GM23338 (cell line): ENCODE measurements around the gene LDHA.

ENCODE experiments used
- CREB1 ChIP-seq: fragments of 250-450 bp; sonication (Bioruptor Pico); IDR thresholded peaks from 2 replicates; pipeline ENCODE4 v1.5.0; 2020; ENCODE audit warnings: low read depth, mild to moderate bottlenecking, moderate library complexity
- EZH2 ChIP-seq: fragments of 200-600 bp; sonication (generic); IDR thresholded peaks from one replicate; pipeline ENCODE4 v1.8.0; 2017; ENCODE audit warnings: antibody characterized with exemption, mild to moderate bottlenecking, low read depth; ENCODE audit not compliant: unreplicated experiment
- EZH2phosphoT487 ChIP-seq: fragments of 200-600 bp; sonication (generic); IDR thresholded peaks from one replicate; pipeline ENCODE4 v1.8.1; 2018; ENCODE audit warnings: antibody characterized with exemption; ENCODE audit not compliant: unreplicated experiment
- JUNB ChIP-seq: IDR thresholded peaks from one replicate; pipeline ENCODE4 v1.6.1; 2016; ENCODE audit warnings: antibody characterized with exemption; ENCODE audit not compliant: unreplicated experiment
- NANOG ChIP-seq: IDR thresholded peaks from 2 replicates; pipeline ENCODE4 v1.6.1; 2016; ENCODE audit warnings: antibody characterized with exemption, borderline replicate concordance
- POLR2AphosphoS5 ChIP-seq: IDR thresholded peaks from 2 replicates; pipeline ENCODE4 v1.6.1; 2016; ENCODE audit warnings: antibody characterized with exemption, low read depth
- TF ChIP-seq, protein P1 (sequence below), 2 experiments: fragments of 200-600 bp in 1 of 2; sonication (generic) in 1 of 2; conservative IDR thresholded peaks; 2 replicates each; pipeline versions ENCODE4 v1.5.1 to v1.6.1; 2016 to 2017; ENCODE audit warnings: antibody characterized with exemption in 2 of 2, low read depth in 2 of 2, mild to moderate bottlenecking in 2 of 2, moderate library complexity in 1 of 2
- TF ChIP-seq, protein P2 (sequence below): IDR thresholded peaks from one replicate; pipeline ENCODE4 v1.6.1; 2018; ENCODE audit warnings: antibody characterized with exemption; ENCODE audit not compliant: unreplicated experiment

DNA sequence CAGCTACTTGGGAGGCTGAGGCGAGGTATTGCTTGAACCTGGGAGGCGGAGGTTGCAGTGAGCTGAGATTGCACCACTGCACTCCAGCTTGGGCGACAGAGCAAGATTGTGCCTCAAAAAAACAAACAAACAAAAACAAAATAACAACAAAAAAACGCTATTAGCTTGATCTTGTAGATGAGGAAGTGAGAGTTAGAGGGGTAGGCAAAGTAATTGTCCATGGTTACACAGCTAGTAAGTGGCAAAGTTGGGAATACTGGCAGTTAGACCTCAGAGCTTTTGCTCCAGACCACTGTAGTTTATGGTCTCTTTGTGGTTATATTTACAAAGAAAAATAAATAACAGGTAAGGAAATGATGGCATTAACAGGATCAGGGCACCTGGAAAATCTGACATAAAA lies 32.9 kb downstream of the LDHA start:
- TF ChIP-seq, protein P1, sequence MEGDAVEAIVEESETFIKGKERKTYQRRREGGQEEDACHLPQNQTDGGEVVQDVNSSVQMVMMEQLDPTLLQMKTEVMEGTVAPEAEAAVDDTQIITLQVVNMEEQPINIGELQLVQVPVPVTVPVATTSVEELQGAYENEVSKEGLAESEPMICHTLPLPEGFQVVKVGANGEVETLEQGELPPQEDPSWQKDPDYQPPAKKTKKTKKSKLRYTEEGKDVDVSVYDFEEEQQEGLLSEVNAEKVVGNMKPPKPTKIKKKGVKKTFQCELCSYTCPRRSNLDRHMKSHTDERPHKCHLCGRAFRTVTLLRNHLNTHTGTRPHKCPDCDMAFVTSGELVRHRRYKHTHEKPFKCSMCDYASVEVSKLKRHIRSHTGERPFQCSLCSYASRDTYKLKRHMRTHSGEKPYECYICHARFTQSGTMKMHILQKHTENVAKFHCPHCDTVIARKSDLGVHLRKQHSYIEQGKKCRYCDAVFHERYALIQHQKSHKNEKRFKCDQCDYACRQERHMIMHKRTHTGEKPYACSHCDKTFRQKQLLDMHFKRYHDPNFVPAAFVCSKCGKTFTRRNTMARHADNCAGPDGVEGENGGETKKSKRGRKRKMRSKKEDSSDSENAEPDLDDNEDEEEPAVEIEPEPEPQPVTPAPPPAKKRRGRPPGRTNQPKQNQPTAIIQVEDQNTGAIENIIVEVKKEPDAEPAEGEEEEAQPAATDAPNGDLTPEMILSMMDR (conservative IDR thresholded peaks at IDR 0.05; ENCODE audit: low read depth in 2 of 2): no peak
- TF ChIP-seq, protein P2, sequence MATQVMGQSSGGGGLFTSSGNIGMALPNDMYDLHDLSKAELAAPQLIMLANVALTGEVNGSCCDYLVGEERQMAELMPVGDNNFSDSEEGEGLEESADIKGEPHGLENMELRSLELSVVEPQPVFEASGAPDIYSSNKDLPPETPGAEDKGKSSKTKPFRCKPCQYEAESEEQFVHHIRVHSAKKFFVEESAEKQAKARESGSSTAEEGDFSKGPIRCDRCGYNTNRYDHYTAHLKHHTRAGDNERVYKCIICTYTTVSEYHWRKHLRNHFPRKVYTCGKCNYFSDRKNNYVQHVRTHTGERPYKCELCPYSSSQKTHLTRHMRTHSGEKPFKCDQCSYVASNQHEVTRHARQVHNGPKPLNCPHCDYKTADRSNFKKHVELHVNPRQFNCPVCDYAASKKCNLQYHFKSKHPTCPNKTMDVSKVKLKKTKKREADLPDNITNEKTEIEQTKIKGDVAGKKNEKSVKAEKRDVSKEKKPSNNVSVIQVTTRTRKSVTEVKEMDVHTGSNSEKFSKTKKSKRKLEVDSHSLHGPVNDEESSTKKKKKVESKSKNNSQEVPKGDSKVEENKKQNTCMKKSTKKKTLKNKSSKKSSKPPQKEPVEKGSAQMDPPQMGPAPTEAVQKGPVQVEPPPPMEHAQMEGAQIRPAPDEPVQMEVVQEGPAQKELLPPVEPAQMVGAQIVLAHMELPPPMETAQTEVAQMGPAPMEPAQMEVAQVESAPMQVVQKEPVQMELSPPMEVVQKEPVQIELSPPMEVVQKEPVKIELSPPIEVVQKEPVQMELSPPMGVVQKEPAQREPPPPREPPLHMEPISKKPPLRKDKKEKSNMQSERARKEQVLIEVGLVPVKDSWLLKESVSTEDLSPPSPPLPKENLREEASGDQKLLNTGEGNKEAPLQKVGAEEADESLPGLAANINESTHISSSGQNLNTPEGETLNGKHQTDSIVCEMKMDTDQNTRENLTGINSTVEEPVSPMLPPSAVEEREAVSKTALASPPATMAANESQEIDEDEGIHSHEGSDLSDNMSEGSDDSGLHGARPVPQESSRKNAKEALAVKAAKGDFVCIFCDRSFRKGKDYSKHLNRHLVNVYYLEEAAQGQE: no peak
- TF ChIP-seq NANOG (no peak), EZH2 (no peak), EZH2phosphoT487 (no peak), JUNB (no peak), POLR2AphosphoS5 (no peak), CREB1 (no peak)
